Lower leg skin (tissue), 4 donors: ENCODE results near the gene DEDD2. TPM values are rescaled to one million over a fixed set of nuclear protein-coding genes. Genes with fewer than 3 reads are reported as not detected.

ENCODE experiments used
- DNase-seq, 2 donors: peaks; one replicate each; pipeline ENCODE4 v3.0.0-alpha.2; 2019; ENCODE audit warnings: low spot score in 2 of 2
- H3K4me3 ChIP-seq: fragments of 200-600 bp; sonication (generic); 2 replicates; pipeline ENCODE4 v1.5.1; 2017; ENCODE audit warnings: mild to moderate bottlenecking, low read depth; ENCODE audit not compliant: poor library complexity, severe bottlenecking
- CTCF ChIP-seq, 3 donors: fragments of 450-650 bp; IDR thresholded peaks; one replicate each; pipeline ENCODE4 v1.5.1; 2016; ENCODE audit warnings: antibody characterized with exemption in 3 of 3, mild to moderate bottlenecking in 3 of 3, moderate library complexity in 2 of 3
- POLR2A ChIP-seq, 2 donors: fragments of 450-650 bp; IDR thresholded peaks; one replicate each; pipeline ENCODE4 v1.6.1; 2016 to 2017; ENCODE audit warnings: antibody characterized with exemption in 2 of 2, mild to moderate bottlenecking in 1 of 2, moderate library complexity in 1 of 2
- WGBS, 2 donors: methylation state at CpG; one replicate each; pipeline ENCODE4 v1.1.5; 2018; 5-methylcytosine and 5-hydroxymethylcytosine counted together
- intact Hi-C: fragments of 100-400 bp; cut with DNase I; formaldehyde crosslinking; loops from one replicate; pipeline ENCODE4 v1.15.0; 2023; ENCODE audit warnings: low total_unique reads
- total RNA-seq, 4 donors: library from RNA; depleted of rRNA; stranded (reverse); fragments of >200 nt; gene quantifications; one replicate each; pipeline ENCODE4 v1.1.0, GENCODE V29; 2016

The DEDD2 gene
- total RNA-seq, 4 donors from 2014 or later: 82.9 to 135 (median 93.5) TPM

- WGBS, 2 donors: 12 to 15% methylated on average over 13 of the region's 13 CpGs
- no peak for TF ChIP-seq POLR2A (IDR thresholded peaks at IDR 0.05)
- TF ChIP-seq CTCF (IDR thresholded peaks at IDR 0.05): no peak
These were observed 38.4 kb downstream of the DEDD2 start for GRCh38 chr19:42178791-42179674.

GRCh38 chr19:42177686-42178019 is 39.8 kb downstream of the DEDD2 start:
- WGBS, 2 donors: 15 to 30% methylated on average over 3 of the region's 3 CpGs
- no peak for TF ChIP-seq POLR2A (IDR thresholded peaks at IDR 0.05)
- no peak for TF ChIP-seq CTCF (IDR thresholded peaks at IDR 0.05)
- no peak for DNase-seq
- intact Hi-C loops: no loop called here
- no peak overlapping the region for H3K4me3 ChIP-seq

More at GRCh38 chr19:42178791-42179674, 38.4 kb downstream of the DEDD2 start:
- H3K4me3 ChIP-seq: no peak overlapping the region
- no peak for DNase-seq
- intact Hi-C loops: no loop called here

- 0 to 1% methylated on average over 23 to 65 of the region's 66 CpGs for WGBS, 2 donors
- intact Hi-C loops: no loop called here
- peak in 1 of 2 donors; percentile 91 for DNase-seq
- no peak overlapping the region for H3K4me3 ChIP-seq
- TF ChIP-seq CTCF (IDR thresholded peaks at IDR 0.05) (no peak), POLR2A (IDR thresholded peaks at IDR 0.05) (no peak)
These were observed 40.3 kb downstream of the DEDD2 start for GRCh38 chr19:42176990-42177685.

- no peak for DNase-seq
- intact Hi-C loops: no loop called here
- 0% methylated on average over 30 to 31 of the region's 31 CpGs for WGBS, 2 donors
- peak overlapping the region; percentile 30 for H3K4me3 ChIP-seq
- TF ChIP-seq CTCF (IDR thresholded peaks at IDR 0.05) (no peak), POLR2A (IDR thresholded peaks at IDR 0.05) (no peak)
These were observed 40.9 kb downstream of the DEDD2 start for GRCh38 chr19:42176649-42176989.

- no peak for DNase-seq
- 1 to 2% methylated on average over 34 of the region's 34 CpGs for WGBS, 2 donors
- TF ChIP-seq POLR2A (IDR thresholded peaks at IDR 0.05) (no peak), CTCF (IDR thresholded peaks at IDR 0.05) (no peak)
- intact Hi-C loops: no loop called here
- peak overlapping the region; percentile 30 for H3K4me3 ChIP-seq
These were observed 41.4 kb downstream of the DEDD2 start for GRCh38 chr19:42175952-42176648.
